ENCODE measurements around the gene RPE. TPM values are rescaled to one million over a fixed set of nuclear protein-coding genes. Genes with fewer than 3 reads are reported as not detected.

RPE gene
- total RNA-seq, 8 experiments from 2014 or later: 25.7 to 56.6 (median 40.6) TPM

- Histone ChIP-seq H3K4me1 (replicated peaks in 1 of 2) (no peaks in the 10 kb centered on the region), H3K27ac (no peak overlapping the region), H3K4me3 (no peak overlapping the region)
- 67 to 100% (median 95%) methylated on average over 1 of the region's 1 CpG; no CpG with 5 or more reads in 1 of the 10 experiments for WGBS, 10 experiments
- in situ Hi-C loops (cut with MboI; ENCODE audit: low pct_unique_long_range_greater_than_20kb in 2 of 9, low sequenced_read_pairs in 9 of 9, unreplicated experiment in 9 of 9): no loop called here
- ATAC-seq (replicated peaks in 6 of 8): no peak
Observed at GRCh38 chr2:210054696-210055095, 52.3 kb downstream of the RPE start.

- 90 to 100% (median 98%) methylated on average over 1 to 3 of the region's 3 CpGs; no CpG with 5 or more reads in 6 of the 10 experiments for WGBS, 10 experiments
- no peak overlapping the region for H3K4me3 ChIP-seq
- no peak overlapping the region for H3K27ac ChIP-seq
- ATAC-seq (replicated peaks in 6 of 8): peak in 2 of 8 experiments; percentile 29 to 51
- in situ Hi-C loops (cut with MboI; ENCODE audit: low pct_unique_long_range_greater_than_20kb in 2 of 9, low sequenced_read_pairs in 9 of 9, unreplicated experiment in 9 of 9): no loop called here
- no peaks in the 10 kb centered on the region for H3K4me1 ChIP-seq (replicated peaks in 1 of 2)
Observed at GRCh38 chr2:210055825-210056224, 53.4 kb downstream of the RPE start.

- 75 to 100% (median 98%) methylated on average over 1 to 2 of the region's 2 CpGs; no CpG with 5 or more reads in 4 of the 10 experiments for WGBS, 10 experiments
- no peak overlapping the region for H3K4me3 ChIP-seq
- no peak for ATAC-seq (replicated peaks in 6 of 8)
- H3K4me1 ChIP-seq (replicated peaks in 1 of 2): no peaks in the 10 kb centered on the region
- no peak overlapping the region for H3K27ac ChIP-seq
- in situ Hi-C loops (cut with MboI; ENCODE audit: low pct_unique_long_range_greater_than_20kb in 2 of 9, low sequenced_read_pairs in 9 of 9, unreplicated experiment in 9 of 9): no loop called here
Observed at GRCh38 chr2:210063306-210063705, 60.9 kb downstream of the RPE start.

Other genes with a start within 250 kb of the RPE start
- gene UNC80, start 230.8 kb upstream of the RPE start, total RNA-seq: 10 to 100 TPM in 3 of 8 experiments, 1 to 10 TPM in 2, under 1 TPM in 2, not detected in 1; 0.05 to 13.3 (median 9.1) TPM
- 10 to 100 TPM in 7 of 8 experiments, 1 to 10 TPM in 1; 8.0 to 38.9 (median 16.6) TPM for gene KANSL1L, start 168.8 kb downstream of the RPE start, total RNA-seq
- gene ACADL, start 222.8 kb downstream of the RPE start, total RNA-seq: 1 to 10 TPM in 1 of 8 experiments, under 1 TPM in 5, not detected in 2; 0.08 to 1.4 (median 0.41) TPM

All from motor neuron (in vitro differentiated cells).